HT1080 (cell line): ENCODE measurements around the gene TMEM39A. TPM values are rescaled to one million over a fixed set of nuclear protein-coding genes. Genes with fewer than 3 reads are reported as not detected.

Experiments used
- DNase-seq: peaks from one replicate; pipeline ENCODE4 v3.0.0-alpha.2; 2015; ENCODE audit warnings: low read depth
- polyA plus RNA-seq, 2 experiments: library from polyadenylated mRNA; depleted of rRNA; stranded (reverse); fragments of >200 nt; gene quantifications; 2 replicates each; pipeline ENCODE4 v1.2.3, GENCODE V29; 2015
- total RNA-seq: library from RNA; depleted of rRNA; stranded (reverse); fragments of >200 nt; shearing (Covaris generic); gene quantifications from 2 replicates; pipeline ENCODE4 v1.2.3, GENCODE V29; 2014; rRNA removed

TMEM39A gene
- total RNA-seq = 40.8 and 41.5 TPM in 2 replicates
- 28.9 and 35.5 TPM in 2 replicates for polyA plus RNA-seq (2015; cell fraction: cytosol; rRNA removed)
- 104 and 105 TPM in 2 replicates for polyA plus RNA-seq (2015; cell fraction: nucleus; rRNA removed)

GRCh38 chr3:119463171-119464169 lies at the start of gene TMEM39A:
Gene TMEM39A (minus strand): TSS chr3:119463615. CDS start chr3:119462074, 1,541 bp downstream.
- DNase-seq = peak; percentile 99

- DNase-seq = no peak
These were observed 47.3 kb upstream of the TMEM39A start for GRCh38 chr3:119510690-119511089.

GRCh38 chr3:119508172-119508845 lies 44.9 kb upstream of the TMEM39A start:
- no peak for DNase-seq

GRCh38 chr3:119507404-119507803 lies 44.0 kb upstream of the TMEM39A start:
- no peak for DNase-seq

- DNase-seq = no peak
These were observed 43.2 kb upstream of the TMEM39A start for GRCh38 chr3:119506631-119507030.

GRCh38 chr3:119500901-119501300 lies 37.5 kb upstream of the TMEM39A start:
- DNase-seq = no peak

- DNase-seq = no peak
These were observed 36.9 kb upstream of the TMEM39A start for GRCh38 chr3:119500265-119500664.

- DNase-seq = peak; percentile 99
These were observed 35.0 kb upstream of the TMEM39A start, which contains the start of gene TIMMDC1 for GRCh38 chr3:119498186-119499011. Gene TIMMDC1 (plus strand): TSS chr3:119498547. CDS start chr3:119498734, 187 bp downstream.

- DNase-seq = peak; percentile 44
These were observed 34.4 kb upstream of the TMEM39A start for GRCh38 chr3:119497820-119498185.

GRCh38 chr3:119494597-119494996 lies 31.2 kb upstream of the TMEM39A start:
- no peak for DNase-seq

- no peak for DNase-seq
These were observed 29.4 kb upstream of the TMEM39A start for GRCh38 chr3:119492810-119493209.

- DNase-seq = no peak
These were observed 28.7 kb upstream of the TMEM39A start for GRCh38 chr3:119492128-119492527.

- no peak for DNase-seq
These were observed 26.7 kb upstream of the TMEM39A start for GRCh38 chr3:119490153-119490552.

- DNase-seq = no peak
These were observed 22.1 kb upstream of the TMEM39A start for GRCh38 chr3:119485563-119485962.

GRCh38 chr3:119483101-119483500 lies 19.7 kb upstream of the TMEM39A start:
- no peak for DNase-seq

- no peak for DNase-seq
These were observed 17.7 kb upstream of the TMEM39A start for GRCh38 chr3:119481079-119481478.

- no peak for DNase-seq
These were observed 7.5 kb upstream of the TMEM39A start for GRCh38 chr3:119470866-119471265.

- peak; percentile 38 for DNase-seq
These were observed 6.2 kb upstream of the TMEM39A start for GRCh38 chr3:119469418-119470189.

GRCh38 chr3:119468041-119468440 lies 4.6 kb upstream of the TMEM39A start:
- DNase-seq = no peak

- DNase-seq = no peak
These were observed 6.2 kb downstream of the TMEM39A start for GRCh38 chr3:119457246-119457645.
